Neural cell (in vitro differentiated cells): ENCODE results near the gene TEX35.
"Not testable (repeated sequence)": the region's sequence is repeated elsewhere in the genome, so short reads cannot be mapped to it uniquely, and the experiment has no call there.

ENCODE experiments used
- EP300 ChIP-seq: fragments of 450-650 bp; conservative IDR thresholded peaks from 2 replicates; pipeline ENCODE4 v1.6.1; 2014; ENCODE audit warnings: antibody characterized with exemption, mild to moderate bottlenecking, moderate library complexity; ENCODE audit not compliant: poor library complexity, severe bottlenecking
- EZH2 ChIP-seq: fragments of 200-600, 300-800 bp; shearing (Covaris generic), sonication (generic); IDR thresholded peaks from 2 replicates; pipeline ENCODE4 v1.6.1; 2014; ENCODE audit warnings: antibody characterized with exemption, low read length, borderline replicate concordance, mild to moderate bottlenecking; ENCODE audit not compliant: insufficient read depth, poor library complexity, severe bottlenecking
- POLR2AphosphoS5 ChIP-seq: IDR thresholded peaks from 2 replicates; pipeline ENCODE4 v1.6.1; 2012
- RAD21 ChIP-seq: fragments of 450-650 bp; conservative IDR thresholded peaks from 2 replicates; pipeline ENCODE4 v1.6.1; 2014; ENCODE audit warnings: antibody characterized with exemption, mild to moderate bottlenecking, moderate library complexity
- SMC3 ChIP-seq: fragments of 450-650 bp; conservative IDR thresholded peaks from 2 replicates; pipeline ENCODE4 v1.6.1; 2014; ENCODE audit warnings: antibody characterized with exemption, mild to moderate bottlenecking, moderate library complexity; ENCODE audit not compliant: poor library complexity
- TAF1 ChIP-seq: IDR thresholded peaks from 2 replicates; pipeline ENCODE4 v1.6.1; 2012; ENCODE audit warnings: low read depth
- TF ChIP-seq, protein P1 (sequence below): fragments of 450-650 bp; IDR thresholded peaks from 2 replicates; pipeline ENCODE4 v1.5.1; 2014; ENCODE audit warnings: antibody characterized with exemption, mild to moderate bottlenecking, moderate library complexity; ENCODE audit not compliant: poor library complexity, severe bottlenecking
- TF ChIP-seq, protein P2 (sequence below): IDR thresholded peaks from 2 replicates; pipeline ENCODE4 v1.6.1; 2012; ENCODE audit warnings: borderline replicate concordance

DNA sequence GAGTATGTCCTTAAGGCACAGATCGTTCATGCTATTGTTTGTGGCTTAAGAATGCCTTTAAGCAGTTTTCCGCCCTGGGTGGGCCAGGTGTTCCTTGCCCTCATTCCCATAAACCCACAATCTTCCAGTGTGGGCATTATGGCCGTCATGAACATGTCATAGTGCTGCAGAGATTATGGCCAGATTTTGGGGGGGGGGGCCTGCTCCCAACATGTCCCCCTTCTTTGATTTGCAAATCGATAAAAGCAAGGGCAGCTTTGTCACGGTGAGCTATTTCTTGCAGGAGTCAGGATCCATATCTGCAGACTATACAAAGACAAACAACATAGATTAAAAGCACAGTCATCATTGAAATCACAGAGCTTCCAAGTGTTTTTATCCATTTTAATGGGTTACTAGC lies 41.4 kb downstream of the TEX35 start:
- TF ChIP-seq, protein P1, sequence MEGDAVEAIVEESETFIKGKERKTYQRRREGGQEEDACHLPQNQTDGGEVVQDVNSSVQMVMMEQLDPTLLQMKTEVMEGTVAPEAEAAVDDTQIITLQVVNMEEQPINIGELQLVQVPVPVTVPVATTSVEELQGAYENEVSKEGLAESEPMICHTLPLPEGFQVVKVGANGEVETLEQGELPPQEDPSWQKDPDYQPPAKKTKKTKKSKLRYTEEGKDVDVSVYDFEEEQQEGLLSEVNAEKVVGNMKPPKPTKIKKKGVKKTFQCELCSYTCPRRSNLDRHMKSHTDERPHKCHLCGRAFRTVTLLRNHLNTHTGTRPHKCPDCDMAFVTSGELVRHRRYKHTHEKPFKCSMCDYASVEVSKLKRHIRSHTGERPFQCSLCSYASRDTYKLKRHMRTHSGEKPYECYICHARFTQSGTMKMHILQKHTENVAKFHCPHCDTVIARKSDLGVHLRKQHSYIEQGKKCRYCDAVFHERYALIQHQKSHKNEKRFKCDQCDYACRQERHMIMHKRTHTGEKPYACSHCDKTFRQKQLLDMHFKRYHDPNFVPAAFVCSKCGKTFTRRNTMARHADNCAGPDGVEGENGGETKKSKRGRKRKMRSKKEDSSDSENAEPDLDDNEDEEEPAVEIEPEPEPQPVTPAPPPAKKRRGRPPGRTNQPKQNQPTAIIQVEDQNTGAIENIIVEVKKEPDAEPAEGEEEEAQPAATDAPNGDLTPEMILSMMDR = not testable (repeated sequence)
- TF ChIP-seq, protein P2, sequence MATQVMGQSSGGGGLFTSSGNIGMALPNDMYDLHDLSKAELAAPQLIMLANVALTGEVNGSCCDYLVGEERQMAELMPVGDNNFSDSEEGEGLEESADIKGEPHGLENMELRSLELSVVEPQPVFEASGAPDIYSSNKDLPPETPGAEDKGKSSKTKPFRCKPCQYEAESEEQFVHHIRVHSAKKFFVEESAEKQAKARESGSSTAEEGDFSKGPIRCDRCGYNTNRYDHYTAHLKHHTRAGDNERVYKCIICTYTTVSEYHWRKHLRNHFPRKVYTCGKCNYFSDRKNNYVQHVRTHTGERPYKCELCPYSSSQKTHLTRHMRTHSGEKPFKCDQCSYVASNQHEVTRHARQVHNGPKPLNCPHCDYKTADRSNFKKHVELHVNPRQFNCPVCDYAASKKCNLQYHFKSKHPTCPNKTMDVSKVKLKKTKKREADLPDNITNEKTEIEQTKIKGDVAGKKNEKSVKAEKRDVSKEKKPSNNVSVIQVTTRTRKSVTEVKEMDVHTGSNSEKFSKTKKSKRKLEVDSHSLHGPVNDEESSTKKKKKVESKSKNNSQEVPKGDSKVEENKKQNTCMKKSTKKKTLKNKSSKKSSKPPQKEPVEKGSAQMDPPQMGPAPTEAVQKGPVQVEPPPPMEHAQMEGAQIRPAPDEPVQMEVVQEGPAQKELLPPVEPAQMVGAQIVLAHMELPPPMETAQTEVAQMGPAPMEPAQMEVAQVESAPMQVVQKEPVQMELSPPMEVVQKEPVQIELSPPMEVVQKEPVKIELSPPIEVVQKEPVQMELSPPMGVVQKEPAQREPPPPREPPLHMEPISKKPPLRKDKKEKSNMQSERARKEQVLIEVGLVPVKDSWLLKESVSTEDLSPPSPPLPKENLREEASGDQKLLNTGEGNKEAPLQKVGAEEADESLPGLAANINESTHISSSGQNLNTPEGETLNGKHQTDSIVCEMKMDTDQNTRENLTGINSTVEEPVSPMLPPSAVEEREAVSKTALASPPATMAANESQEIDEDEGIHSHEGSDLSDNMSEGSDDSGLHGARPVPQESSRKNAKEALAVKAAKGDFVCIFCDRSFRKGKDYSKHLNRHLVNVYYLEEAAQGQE = not testable (repeated sequence)
- TF ChIP-seq POLR2AphosphoS5, TAF1, EP300, EZH2, RAD21, SMC3: not testable (repeated sequence)
